K562 (cell line): ENCODE data around the gene CCDC185.
"Not testable (repeated sequence)": the region's sequence is repeated elsewhere in the genome, so short reads cannot be mapped to it uniquely, and the experiment has no call there.

Source experiments
- CHD2 ChIP-seq: IDR thresholded peaks from 2 replicates; pipeline ENCODE4 v1.6.1; 2011; ENCODE audit warnings: low read depth, low read length
- CREB1 ChIP-seq, 2 experiments: sonication (generic) in 1 of 2; formaldehyde crosslinking in 1 of 2; IDR thresholded peaks; 2 replicates each; pipeline versions ENCODE4 v1.6.1 to v1.8.0; 2012 to 2022; ENCODE audit warnings: inconsistent platforms in 1 of 2, mild to moderate bottlenecking in 1 of 2, missing genetic modification reagents in 1 of 2, moderate library complexity in 1 of 2
- ERF ChIP-seq: fragments of 450-650 bp; formaldehyde crosslinking; IDR thresholded peaks from 2 replicates; pipeline ENCODE4 v1.4.0; 2020; ENCODE audit warnings: mild to moderate bottlenecking, mixed read lengths
- FUS ChIP-seq: fragments of 200-400 bp; formaldehyde crosslinking; optimal IDR thresholded peaks from 2 replicates; pipeline ENCODE3; 2017; ENCODE audit warnings: low read depth, low read length
- KAT2B ChIP-seq: IDR thresholded peaks from one replicate; pipeline ENCODE4 v1.6.1; 2012; ENCODE audit warnings: low read depth, mild to moderate bottlenecking, control low read depth, inconsistent platforms, low read length, moderate library complexity
- NFE2 ChIP-seq: IDR thresholded peaks from 2 replicates; pipeline ENCODE4 v1.6.1; 2014; ENCODE audit warnings: antibody characterized with exemption, low read depth
- NONO ChIP-seq, 2 experiments: fragments of 200-400 bp in 1 of 2; fragments of 450-650 bp in 1 of 2; formaldehyde crosslinking in 1 of 2; IDR thresholded peaks; 2 replicates each; pipeline ENCODE4 v1.6.1; 2017; ENCODE audit warnings: low read depth in 2 of 2, mild to moderate bottlenecking in 2 of 2, moderate library complexity in 2 of 2, low read length in 1 of 2
- SREBF1 ChIP-seq: fragments of 150-350 bp; IDR thresholded peaks from 2 replicates; pipeline ENCODE4 v1.6.1; 2014; ENCODE audit warnings: antibody characterized with exemption, low read depth, low read length, borderline replicate concordance
- ZNF644 ChIP-seq: fragments of 200-800 bp; sonication (Bioruptor generic); IDR thresholded peaks from 2 replicates; pipeline ENCODE4 v1.6.1; 2016; ENCODE audit warnings: low read depth, missing genetic modification characterization, missing compliant biosample characterization

DNA sequence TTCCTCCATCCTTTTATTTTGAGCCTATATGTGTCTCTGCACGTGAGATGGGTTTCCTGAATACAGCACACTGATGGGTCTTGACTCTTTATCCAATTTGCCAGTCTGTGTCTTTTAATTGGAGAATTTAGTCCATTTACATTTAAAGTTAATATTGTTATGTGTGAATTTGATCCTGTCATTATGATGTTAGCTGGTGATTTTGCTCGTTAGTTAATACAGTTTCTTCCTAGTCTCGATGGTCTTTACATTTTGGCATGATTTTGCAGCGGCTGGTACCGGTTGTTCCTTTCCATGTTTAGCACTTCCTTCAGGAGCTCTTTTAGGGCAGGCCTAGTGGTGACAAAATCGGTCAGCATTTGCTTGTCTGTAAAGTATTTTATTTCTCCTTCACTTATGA is 6.2 kb downstream of the CCDC185 start:
- not testable (repeated sequence) for TF ChIP-seq SREBF1; CREB1 (IDR thresholded peaks at IDR 0.05); CREB1 (CRISPR knock-in tag; IDR thresholded peaks at IDR 0.05); NONO (IDR thresholded peaks at IDR 0.05; ENCODE audit: low read depth in 2 of 2, low read length in 1 of 2); KAT2B; CHD2; ERF (CRISPR knock-in tag); ZNF644 (tag); NFE2; FUS
